Measurements from ENCODE around the gene FUT4. TPM values are rescaled to one million over a fixed set of nuclear protein-coding genes. Genes with fewer than 3 reads are reported as not detected.
"Not testable (repeated sequence)": the region's sequence is repeated elsewhere in the genome, so short reads cannot be mapped to it uniquely, and the experiment has no call there.

Gene FUT4
- total RNA-seq, 1 donor from 2014 or later, result 8.8 TPM

- intact Hi-C loops (cut with micrococcal nuclease), result loop anchor here (1.0 to 10.0 kb wide), 7 partner anchors 51 to 882 kb away; partner anchors contain the start of genes AMOTL1, ANKRD49, CEP295 and CWC15
- H3K27ac Mint-ChIP-seq, result peak overlapping the region; percentile 76
- peaks cover 16% of the 10 kb centered on the region for H3K36me3 Mint-ChIP-seq (ENCODE audit: low read depth)
- H3K27me3 Mint-ChIP-seq, result peaks cover 6% of the 10 kb centered on the region
- DNase-seq, result no peak
- H3K4me3 Mint-ChIP-seq, result peak overlapping the region; percentile 99
- peaks cover 37% of the 10 kb centered on the region for H3K4me1 Mint-ChIP-seq
- H3K9me3 Mint-ChIP-seq, result no peaks in the 10 kb centered on the region
These were observed 1.0 kb downstream of the FUT4 start for GRCh38 chr11:94544646-94545263.

GRCh38 chr11:94545264-94546161 lies 1.8 kb downstream of the FUT4 start:
- DNase-seq, result peak; percentile 58
- Mint-ChIP-seq H3K27ac (peak overlapping the region; percentile 76), H3K36me3 (ENCODE audit: low read depth) (peaks cover 21% of the 10 kb centered on the region), H3K4me3 (peak overlapping the region; percentile 99), H3K9me3 (no peaks in the 10 kb centered on the region), H3K4me1 (peaks cover 43% of the 10 kb centered on the region), H3K27me3 (peaks cover 6% of the 10 kb centered on the region)
- intact Hi-C loops (cut with micrococcal nuclease), result loop anchor here (10.0 kb wide), 3 partner anchors 219 to 429 kb away; partner anchors contain the start of genes AMOTL1, CWC15 and KDM4D

- Mint-ChIP-seq H3K9me3 (no peaks in the 10 kb centered on the region), H3K36me3 (ENCODE audit: low read depth) (peaks cover 22% of the 10 kb centered on the region), H3K4me3 (peak overlapping the region; percentile 99), H3K27me3 (peaks cover 3% of the 10 kb centered on the region), H3K27ac (peak overlapping the region; percentile 34), H3K4me1 (peaks cover 43% of the 10 kb centered on the region)
- intact Hi-C loops (cut with micrococcal nuclease), result loop anchor here (10.0 kb wide), 3 partner anchors 219 to 429 kb away; partner anchors contain the start of genes AMOTL1, CWC15 and KDM4D
- no peak for DNase-seq
These were observed 2.4 kb downstream of the FUT4 start for GRCh38 chr11:94546162-94546470.

GRCh38 chr11:94546886-94547285 lies 3.2 kb downstream of the FUT4 start:
- Mint-ChIP-seq H3K9me3 (no peaks in the 10 kb centered on the region), H3K4me1 (peaks cover 43% of the 10 kb centered on the region), H3K27ac (no peak overlapping the region), H3K36me3 (ENCODE audit: low read depth) (peaks cover 22% of the 10 kb centered on the region), H3K27me3 (peaks cover 1% of the 10 kb centered on the region), H3K4me3 (peak overlapping the region; percentile 41)
- intact Hi-C loops (cut with micrococcal nuclease), result loop anchor here (10.0 kb wide), 3 partner anchors 218 to 428 kb away; partner anchors contain the start of genes AMOTL1, CWC15 and KDM4D
- DNase-seq, result no peak

- peaks cover 19% of the 10 kb centered on the region for H3K36me3 Mint-ChIP-seq (ENCODE audit: low read depth)
- no peaks in the 10 kb centered on the region for H3K9me3 Mint-ChIP-seq
- peaks cover 33% of the 10 kb centered on the region for H3K4me1 Mint-ChIP-seq
- no peak overlapping the region for H3K4me3 Mint-ChIP-seq
- no peak for DNase-seq
- no peak overlapping the region for H3K27ac Mint-ChIP-seq
- H3K27me3 Mint-ChIP-seq, result no peaks in the 10 kb centered on the region
- intact Hi-C loops (cut with micrococcal nuclease), result loop anchor here (10.0 kb wide), 3 partner anchors 216 to 426 kb away; partner anchors contain the start of genes AMOTL1, CWC15 and KDM4D
These were observed 5.4 kb downstream of the FUT4 start for GRCh38 chr11:94549146-94549545.

- Mint-ChIP-seq H3K9me3 (no peaks in the 10 kb centered on the region), H3K36me3 (ENCODE audit: low read depth) (peaks cover 18% of the 10 kb centered on the region), H3K4me3 (no peak overlapping the region), H3K27ac (no peak overlapping the region), H3K27me3 (no peaks in the 10 kb centered on the region), H3K4me1 (peaks cover 29% of the 10 kb centered on the region)
- DNase-seq, result no peak
- intact Hi-C loops (cut with micrococcal nuclease), result no loop called here
These were observed 6.8 kb downstream of the FUT4 start for GRCh38 chr11:94550513-94550912.

GRCh38 chr11:94553938-94554337 lies 10.2 kb downstream of the FUT4 start:
- Mint-ChIP-seq H3K9me3 (no peaks in the 10 kb centered on the region), H3K27ac (no peak overlapping the region), H3K4me3 (no peak overlapping the region), H3K4me1 (peaks cover 11% of the 10 kb centered on the region), H3K36me3 (ENCODE audit: low read depth) (peaks cover 6% of the 10 kb centered on the region), H3K27me3 (no peaks in the 10 kb centered on the region)
- intact Hi-C loops (cut with micrococcal nuclease), result no loop called here
- DNase-seq, result no peak

- intact Hi-C loops (cut with micrococcal nuclease); H3K4me1 Mint-ChIP-seq; H3K27ac Mint-ChIP-seq; H3K9me3 Mint-ChIP-seq; H3K27me3 Mint-ChIP-seq; DNase-seq; H3K4me3 Mint-ChIP-seq; H3K36me3 Mint-ChIP-seq (ENCODE audit: low read depth): not testable (repeated sequence)
These were observed 12.1 kb downstream of the FUT4 start for GRCh38 chr11:94555752-94556329.

- DNase-seq, result no peak
- Mint-ChIP-seq H3K9me3 (no peaks in the 10 kb centered on the region), H3K4me3 (no peak overlapping the region), H3K4me1 (no peaks in the 10 kb centered on the region), H3K27ac (no peak overlapping the region), H3K27me3 (no peaks in the 10 kb centered on the region), H3K36me3 (ENCODE audit: low read depth) (no peaks in the 10 kb centered on the region)
- intact Hi-C loops (cut with micrococcal nuclease), result no loop called here
These were observed 13.7 kb downstream of the FUT4 start for GRCh38 chr11:94557421-94557820.

GRCh38 chr11:94557992-94558391 lies 14.3 kb downstream of the FUT4 start:
- no peak for DNase-seq
- H3K36me3 Mint-ChIP-seq (ENCODE audit: low read depth), result no peaks in the 10 kb centered on the region
- H3K9me3 Mint-ChIP-seq, result no peaks in the 10 kb centered on the region
- H3K27ac Mint-ChIP-seq, result no peak overlapping the region
- intact Hi-C loops (cut with micrococcal nuclease), result no loop called here
- no peaks in the 10 kb centered on the region for H3K27me3 Mint-ChIP-seq
- no peaks in the 10 kb centered on the region for H3K4me1 Mint-ChIP-seq
- no peak overlapping the region for H3K4me3 Mint-ChIP-seq

- no peak overlapping the region for H3K27ac Mint-ChIP-seq
- H3K9me3 Mint-ChIP-seq, result no peaks in the 10 kb centered on the region
- H3K36me3 Mint-ChIP-seq (ENCODE audit: low read depth), result no peaks in the 10 kb centered on the region
- intact Hi-C loops (cut with micrococcal nuclease), result no loop called here
- no peak overlapping the region for H3K4me3 Mint-ChIP-seq
- no peak for DNase-seq
- H3K4me1 Mint-ChIP-seq, result no peaks in the 10 kb centered on the region
- no peaks in the 10 kb centered on the region for H3K27me3 Mint-ChIP-seq
These were observed 14.7 kb downstream of the FUT4 start for GRCh38 chr11:94558468-94558867.

GRCh38 chr11:94558932-94559331 lies 15.2 kb downstream of the FUT4 start:
- H3K27ac Mint-ChIP-seq, result no peak overlapping the region
- no peaks in the 10 kb centered on the region for H3K27me3 Mint-ChIP-seq
- DNase-seq, result no peak
- H3K4me1 Mint-ChIP-seq, result no peaks in the 10 kb centered on the region
- H3K4me3 Mint-ChIP-seq, result no peak overlapping the region
- no peaks in the 10 kb centered on the region for H3K9me3 Mint-ChIP-seq
- no peaks in the 10 kb centered on the region for H3K36me3 Mint-ChIP-seq (ENCODE audit: low read depth)
- intact Hi-C loops (cut with micrococcal nuclease), result no loop called here

GRCh38 chr11:94559361-94559760 lies 15.6 kb downstream of the FUT4 start:
- no peak for DNase-seq
- H3K27me3 Mint-ChIP-seq, result no peaks in the 10 kb centered on the region
- no peak overlapping the region for H3K27ac Mint-ChIP-seq
- H3K4me3 Mint-ChIP-seq, result no peak overlapping the region
- H3K9me3 Mint-ChIP-seq, result no peaks in the 10 kb centered on the region
- intact Hi-C loops (cut with micrococcal nuclease), result no loop called here
- H3K36me3 Mint-ChIP-seq (ENCODE audit: low read depth), result no peaks in the 10 kb centered on the region
- H3K4me1 Mint-ChIP-seq, result no peaks in the 10 kb centered on the region

GRCh38 chr11:94560834-94561233 lies 17.1 kb downstream of the FUT4 start:
- no peak for DNase-seq
- intact Hi-C loops (cut with micrococcal nuclease), result no loop called here
- H3K27ac Mint-ChIP-seq, result no peak overlapping the region
- H3K4me1 Mint-ChIP-seq, result no peaks in the 10 kb centered on the region
- no peaks in the 10 kb centered on the region for H3K27me3 Mint-ChIP-seq
- no peaks in the 10 kb centered on the region for H3K9me3 Mint-ChIP-seq
- no peak overlapping the region for H3K4me3 Mint-ChIP-seq
- H3K36me3 Mint-ChIP-seq (ENCODE audit: low read depth), result no peaks in the 10 kb centered on the region

Data from activated CD4-positive, alpha-beta T cell treated with anti-CD3 and anti-CD28 coated beads, Interleukin-2, amount 10 ng/mL, durations not matched to agents 24 days and 14 days (primary cell).